ENCODE measurements around the gene PEMT. TPM values are rescaled to one million over a fixed set of nuclear protein-coding genes. Genes with fewer than 3 reads are reported as not detected.

Gene PEMT
- total RNA-seq, 3 donors from 2014 or later (not counting 1 experiment from before 2014, with no cell fraction given) = 10.3 to 13.6 (median 12.6) TPM

Other genes with a start within 250 kb of the PEMT start
- gene MED9, start 114.7 kb downstream of the PEMT start, total RNA-seq = 10 to 100 TPM; 19.8 to 23.5 (median 22.3) TPM
- 1 to 10 TPM in 2 of 3 donors, under 1 TPM in 1; 0.60 to 2.4 (median 1.2) TPM for gene RASD1, start 95.3 kb downstream of the PEMT start, total RNA-seq
- gene RAI1, start 89.8 kb upstream of the PEMT start, total RNA-seq = 10 to 100 TPM; 39.8 to 55.0 (median 49.4) TPM
- 100 to 1,000 TPM in 2 of 3 donors, 10 to 100 TPM in 1; 80.7 to 208 (median 119) TPM for gene SREBF1, start 245.3 kb upstream of the PEMT start, total RNA-seq

Data from natural killer cell (primary cell).